ENCODE measurements around the gene EEF1AKMT1.
"Not testable (repeated sequence)": the region's sequence is repeated elsewhere in the genome, so short reads cannot be mapped to it uniquely, and the experiment has no call there.

The EEF1AKMT1 gene

GRCh38 chr13:20689291-20689690, 84.5 kb downstream of the EEF1AKMT1 start:
- DNase-seq, result no peak

- no peak for DNase-seq
Measured at GRCh38 chr13:20686863-20687579, 86.7 kb downstream of the EEF1AKMT1 start.

GRCh38 chr13:20686167-20686566, 87.6 kb downstream of the EEF1AKMT1 start:
- DNase-seq, result no peak

GRCh38 chr13:20685092-20685491, 88.7 kb downstream of the EEF1AKMT1 start:
- DNase-seq, result no peak

GRCh38 chr13:20684546-20684945, 89.2 kb downstream of the EEF1AKMT1 start:
- no peak for DNase-seq

GRCh38 chr13:20684041-20684440, 89.7 kb downstream of the EEF1AKMT1 start:
- no peak for DNase-seq

- DNase-seq, result no peak
Measured at GRCh38 chr13:20682061-20682460, 91.7 kb downstream of the EEF1AKMT1 start.

- DNase-seq, result not testable (repeated sequence)
Measured at GRCh38 chr13:20681481-20681880, 92.3 kb downstream of the EEF1AKMT1 start.

GRCh38 chr13:20680416-20681080, 93.2 kb downstream of the EEF1AKMT1 start:
- DNase-seq, result no peak

- DNase-seq, result no peak
Measured at GRCh38 chr13:20679879-20680278, 93.9 kb downstream of the EEF1AKMT1 start.

Measured in NCI-H526 treated with DMSO at 0.1 percent for 48 hours (cell line).